CD14-positive monocyte (primary cell): ENCODE measurements around the gene GRIN3A. TPM values are rescaled to one million over a fixed set of nuclear protein-coding genes. Genes with fewer than 3 reads are reported as not detected.

Experiments
- DNase-seq, 3 donors: peaks; one replicate each; pipeline ENCODE4 v3.0.0-alpha.2; 2011 to 2022
- H2AFZ ChIP-seq: 2 replicates; pipeline ENCODE4 v1.6.0; 2012; ENCODE audit warnings: mild to moderate bottlenecking, low read depth, low read length, inconsistent platforms; ENCODE audit not compliant: insufficient read depth, poor library complexity, severe bottlenecking
- H3K27ac ChIP-seq, 2 donors: 1 replicate in 1 of 2; 2 replicates in 1 of 2; pipeline ENCODE4 v1.5.1; 2012 to 2013; ENCODE audit warnings: low read length in 2 of 2, control low read depth in 1 of 2, inconsistent platforms in 1 of 2, low read depth in 1 of 2, mild to moderate bottlenecking in 1 of 2
- H3K27me3 ChIP-seq, 2 donors: one replicate each; pipeline versions ENCODE4 v1.6.0 to v1.6.1; 2011 to 2013; ENCODE audit warnings: low read length in 2 of 2; ENCODE audit not compliant: control insufficient read depth in 2 of 2, insufficient read depth in 2 of 2
- H3K36me3 ChIP-seq, 2 donors: replicated peaks in 1 of 2; 1 replicate in 1 of 2; 2 replicates in 1 of 2; pipeline versions ENCODE4 v1.5.1 to v1.6.1; 2012 to 2013; ENCODE audit warnings: low read length in 2 of 2, control low read depth in 1 of 2, inconsistent platforms in 1 of 2, mild to moderate bottlenecking in 1 of 2; ENCODE audit not compliant: insufficient read depth in 2 of 2, control insufficient read depth in 1 of 2
- H3K4me1 ChIP-seq, 2 donors: 1 replicate in 1 of 2; 2 replicates in 1 of 2; pipeline versions ENCODE4 v1.5.1 to v1.6.1; 2012 to 2013; ENCODE audit warnings: low read length in 2 of 2, control low read depth in 1 of 2, inconsistent platforms in 1 of 2, mild to moderate bottlenecking in 1 of 2, moderate library complexity in 1 of 2; ENCODE audit not compliant: insufficient read depth in 2 of 2, control insufficient read depth in 1 of 2
- H3K4me2 ChIP-seq: replicated peaks from 2 replicates; pipeline ENCODE3; 2012; ENCODE audit warnings: low read length, moderate library complexity, mild to moderate bottlenecking; ENCODE audit not compliant: poor library complexity, severe bottlenecking; ENCODE audit errors: extremely low read depth
- H3K4me3 ChIP-seq, 3 experiments: fragments of 200-600 bp in 1 of 3; sonication (generic) in 1 of 3; replicated peaks in 1 of 3; 1 replicate in 2 of 3; 2 replicates in 1 of 3; pipeline ENCODE4 v1.5.1; 2011 to 2013; ENCODE audit warnings: low read length in 3 of 3, mild to moderate bottlenecking in 3 of 3, control low read depth in 2 of 3, low read depth in 2 of 3, inconsistent platforms in 1 of 3, moderate library complexity in 1 of 3
- H3K79me2 ChIP-seq: 2 replicates; pipeline ENCODE4 v1.6.0; 2012; ENCODE audit warnings: mild to moderate bottlenecking, control low read depth, inconsistent platforms, low read length, moderate library complexity; ENCODE audit not compliant: insufficient read depth
- H3K9ac ChIP-seq: 2 replicates; pipeline ENCODE4 v1.6.0; 2017; ENCODE audit warnings: low read length, mild to moderate bottlenecking; ENCODE audit not compliant: insufficient read depth, poor library complexity, severe bottlenecking
- H3K9me3 ChIP-seq, 2 donors: replicated peaks in 1 of 2; 1 replicate in 1 of 2; 2 replicates in 1 of 2; pipeline versions ENCODE4 v1.5.1 to v1.6.1; 2012 to 2013; ENCODE audit warnings: low read length in 2 of 2, control low read depth in 1 of 2; ENCODE audit not compliant: control insufficient read depth in 1 of 2, insufficient read depth in 1 of 2
- H4K20me1 ChIP-seq: 2 replicates; pipeline ENCODE4 v1.6.0; 2012; ENCODE audit warnings: mild to moderate bottlenecking, low read length, control low read depth, moderate library complexity; ENCODE audit not compliant: insufficient read depth
- H3K27ac Mint-ChIP-seq, 7 donors: one replicate each; pipeline ENCODE4 v1.8.0; 2020; ENCODE audit warnings: mild to moderate bottlenecking in 7 of 7, mixed read lengths in 7 of 7, moderate library complexity in 6 of 7, inconsistent platforms in 2 of 7
- H3K27me3 Mint-ChIP-seq, 3 donors: one replicate each; pipeline ENCODE4 v1.8.0; 2021 to 2022; ENCODE audit warnings: low read depth in 3 of 3, mild to moderate bottlenecking in 3 of 3, mixed read lengths in 3 of 3, moderate library complexity in 3 of 3, inconsistent platforms in 1 of 3
- H3K36me3 Mint-ChIP-seq, 2 donors: one replicate each; pipeline ENCODE4 v1.8.0; 2020; ENCODE audit warnings: mixed read lengths in 2 of 2, inconsistent platforms in 1 of 2, mild to moderate bottlenecking in 1 of 2
- H3K4me1 Mint-ChIP-seq: one replicate; pipeline ENCODE4 v1.8.0; 2020; ENCODE audit warnings: mild to moderate bottlenecking, mixed read lengths
- H3K4me3 Mint-ChIP-seq, 2 donors: one replicate each; pipeline ENCODE4 v1.8.0; 2020; ENCODE audit warnings: mild to moderate bottlenecking in 2 of 2, mixed read lengths in 2 of 2, moderate library complexity in 1 of 2
- H3K9me3 Mint-ChIP-seq, 7 donors: one replicate each; pipeline ENCODE4 v1.8.0; 2020 to 2022; ENCODE audit warnings: mixed read lengths in 7 of 7, mild to moderate bottlenecking in 6 of 7, moderate library complexity in 6 of 7, inconsistent platforms in 2 of 7
- WGBS: methylation state at CpG from one replicate; pipeline ENCODE4 v1.1.5; 2013; ENCODE audit warnings: missing lambda C conversion rate; ENCODE audit not compliant: insufficient coverage; 5-methylcytosine and 5-hydroxymethylcytosine counted together
- intact Hi-C, 2 donors: fragments of 100-400 bp; cut with micrococcal nuclease; formaldehyde crosslinking; loops; one replicate each; pipeline versions ENCODE4 v1.15.0 to v1.15.1; 2023
- polyA plus RNA-seq, 3 donors: library from polyadenylated mRNA; depleted of rRNA in 1 of 3; unstranded in 2 of 3; stranded (reverse) in 1 of 3; fragments of 300-500 nt in 2 of 3; fragments of >200 nt in 1 of 3; fragmentation: Illumina TruSeq in 2 of 3; gene quantifications; 1 replicate in 2 of 3; 2 replicates in 1 of 3; pipeline ENCODE4 v1.2.3, GENCODE V29; 2012 to 2021
- TF ChIP-seq, protein P1 (sequence below): fragments of 200-600 bp; IDR thresholded peaks from one replicate; pipeline ENCODE4 v1.8.0; 2022; ENCODE audit warnings: antibody characterized with exemption, mild to moderate bottlenecking

GRIN3A gene
- polyA plus RNA-seq, 3 donors, result 0.11 to 0.39 (median 0.16) TPM

DNA sequence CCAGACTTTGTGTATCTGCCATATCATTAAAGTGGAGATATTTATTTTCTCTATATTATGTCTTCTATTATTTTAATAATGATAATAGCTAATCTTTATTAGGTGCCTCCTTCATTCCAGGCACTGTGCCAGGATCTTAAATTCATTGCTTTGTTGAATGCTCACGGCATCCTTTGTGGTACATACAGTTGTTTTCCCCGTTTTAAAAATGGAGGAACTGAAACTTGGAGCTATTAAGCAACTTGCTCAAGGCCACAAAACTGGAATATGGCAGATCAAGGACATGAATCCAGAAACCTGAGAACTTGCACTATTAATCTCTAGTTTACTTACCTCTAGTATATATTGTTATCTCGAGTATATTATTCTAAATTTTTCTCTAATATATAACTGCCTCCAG is 102.2 kb downstream of the GRIN3A start:
- H3K4me2 ChIP-seq, result no peak overlapping the region
- H3K4me3 ChIP-seq, result no peak overlapping the region
- H3K79me2 ChIP-seq, result no peaks in the 10 kb centered on the region
- Mint-ChIP-seq H3K27ac (peak overlapping the region in 1 of 7 donors; percentile 78), H3K9me3 (peaks cover 0 to 5% (median 0%) of the 10 kb centered on the region in 7 donors), H3K4me3 (no peak overlapping the region), H3K4me1 (peaks cover 18% of the 10 kb centered on the region), H3K36me3 (no peaks in the 10 kb centered on the region), H3K27me3 (no peaks in the 10 kb centered on the region)
- no peaks in the 10 kb centered on the region for H3K36me3 ChIP-seq
- H4K20me1 ChIP-seq, result no peaks in the 10 kb centered on the region
- no peaks in the 10 kb centered on the region for H3K27me3 ChIP-seq
- no peaks in the 10 kb centered on the region for H3K9me3 ChIP-seq
- intact Hi-C loops, result no loop called here
- WGBS, result no CpG with 5 or more reads among the region's 3 CpGs
- peak; percentile 30 to 53 (median 31) for DNase-seq
- no peak overlapping the region for H3K9ac ChIP-seq
- H2AFZ ChIP-seq, result no peak overlapping the region
- H3K4me1 ChIP-seq, result peaks cover 9 to 10% of the 10 kb centered on the region in 2 donors
- H3K27ac ChIP-seq, result no peak overlapping the region
- TF ChIP-seq, protein P1, sequence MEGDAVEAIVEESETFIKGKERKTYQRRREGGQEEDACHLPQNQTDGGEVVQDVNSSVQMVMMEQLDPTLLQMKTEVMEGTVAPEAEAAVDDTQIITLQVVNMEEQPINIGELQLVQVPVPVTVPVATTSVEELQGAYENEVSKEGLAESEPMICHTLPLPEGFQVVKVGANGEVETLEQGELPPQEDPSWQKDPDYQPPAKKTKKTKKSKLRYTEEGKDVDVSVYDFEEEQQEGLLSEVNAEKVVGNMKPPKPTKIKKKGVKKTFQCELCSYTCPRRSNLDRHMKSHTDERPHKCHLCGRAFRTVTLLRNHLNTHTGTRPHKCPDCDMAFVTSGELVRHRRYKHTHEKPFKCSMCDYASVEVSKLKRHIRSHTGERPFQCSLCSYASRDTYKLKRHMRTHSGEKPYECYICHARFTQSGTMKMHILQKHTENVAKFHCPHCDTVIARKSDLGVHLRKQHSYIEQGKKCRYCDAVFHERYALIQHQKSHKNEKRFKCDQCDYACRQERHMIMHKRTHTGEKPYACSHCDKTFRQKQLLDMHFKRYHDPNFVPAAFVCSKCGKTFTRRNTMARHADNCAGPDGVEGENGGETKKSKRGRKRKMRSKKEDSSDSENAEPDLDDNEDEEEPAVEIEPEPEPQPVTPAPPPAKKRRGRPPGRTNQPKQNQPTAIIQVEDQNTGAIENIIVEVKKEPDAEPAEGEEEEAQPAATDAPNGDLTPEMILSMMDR, result no peak

DNA sequence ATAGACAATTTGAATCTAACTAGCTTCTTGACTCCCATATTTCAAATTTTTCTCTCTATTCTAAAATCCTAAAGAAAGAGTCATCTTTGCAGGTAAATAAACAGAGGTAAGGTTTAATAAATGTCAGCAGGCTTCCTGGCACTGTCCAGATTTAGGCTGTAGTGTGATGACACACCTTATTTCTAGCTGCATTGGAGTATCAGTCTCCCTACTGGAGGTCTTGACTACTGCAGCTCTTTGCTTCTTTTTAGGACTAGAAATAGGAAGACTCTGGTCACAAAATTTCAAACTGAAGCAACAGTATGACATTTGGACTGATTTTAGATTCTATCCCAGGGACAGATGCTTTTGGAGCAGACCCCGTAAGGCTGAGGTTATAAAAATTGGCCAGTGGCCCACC is 103.0 kb downstream of the GRIN3A start:
- H3K27ac Mint-ChIP-seq, result no peak overlapping the region
- Histone ChIP-seq H3K9ac (no peak overlapping the region), H4K20me1 (no peaks in the 10 kb centered on the region), H3K27me3 (no peaks in the 10 kb centered on the region), H3K27ac (no peak overlapping the region), H2AFZ (no peak overlapping the region), H3K4me2 (no peak overlapping the region), H3K4me1 (peaks cover 9 to 10% of the 10 kb centered on the region in 2 donors), H3K79me2 (no peaks in the 10 kb centered on the region), H3K9me3 (no peaks in the 10 kb centered on the region), H3K4me3 (no peak overlapping the region), H3K36me3 (no peaks in the 10 kb centered on the region)
- H3K4me3 Mint-ChIP-seq, result no peak overlapping the region
- no peak for DNase-seq
- H3K36me3 Mint-ChIP-seq, result no peaks in the 10 kb centered on the region
- peaks cover 0 to 2% (median 0%) of the 10 kb centered on the region in 7 donors for H3K9me3 Mint-ChIP-seq
- peaks cover 18% of the 10 kb centered on the region for H3K4me1 Mint-ChIP-seq
- no CpG with 5 or more reads among the region's 1 CpG for WGBS
- intact Hi-C loops, result no loop called here
- no peaks in the 10 kb centered on the region for H3K27me3 Mint-ChIP-seq
- TF ChIP-seq, protein P1, result no peak
